GM10266 (cell line): ENCODE measurements around the gene STX16.

Experiments
- DNase-seq: peaks from one replicate; pipeline ENCODE4 v3.0.0; 2012; ENCODE audit errors: extremely low spot score
- CTCF ChIP-seq: IDR thresholded peaks from 2 replicates; pipeline ENCODE4 v1.5.1; 2012; ENCODE audit warnings: mild to moderate bottlenecking, low read depth; ENCODE audit not compliant: control insufficient read depth, insufficient read depth; ENCODE audit errors: missing control alignments

The STX16 gene

GRCh38 chr20:58706150-58706892, 55.2 kb downstream of the STX16 start:
- no peak for DNase-seq
- TF ChIP-seq CTCF = no peak

- TF ChIP-seq CTCF = no peak
- no peak for DNase-seq
Measured at GRCh38 chr20:58706975-58707681, 56.0 kb downstream of the STX16 start.

- no peak for DNase-seq
- no peak for TF ChIP-seq CTCF
Measured at GRCh38 chr20:58707770-58708169, 56.7 kb downstream of the STX16 start.

- no peak for DNase-seq
- no peak for TF ChIP-seq CTCF
Measured at GRCh38 chr20:58708246-58708931, 57.3 kb downstream of the STX16 start.

GRCh38 chr20:58709013-58709702, 58.1 kb downstream of the STX16 start:
- no peak for TF ChIP-seq CTCF
- no peak for DNase-seq

- no peak for DNase-seq
- no peak for TF ChIP-seq CTCF
Measured at GRCh38 chr20:58709703-58710039, 58.6 kb downstream of the STX16 start.
